ENCODE measurements around the gene ARSB. TPM values are rescaled to one million over a fixed set of nuclear protein-coding genes. Genes with fewer than 3 reads are reported as not detected.

ARSB gene
- total and polyA plus RNA-seq, 9 of the 15 experiments (the other 6 are each of a cell fraction or from before 2014, with no cell fraction given), result 0.52 to 4.6 (median 2.4) TPM

GRCh38 chr5:78819707-78820106, 165.4 kb downstream of the ARSB start:
- no peak overlapping the region for H2AFZ ChIP-seq (ENCODE audit: low read depth, low read length)
- ChIA-PET CTCF (ENCODE audit: low intra/inter-chr PET ratio) (no interaction called here), POLR2A (no interaction called here)
- no peak overlapping the region for H3K4me3 ChIP-seq
- no peak overlapping the region for H3K4me2 ChIP-seq (ENCODE audit: insufficient read depth, low read length)
- no peak overlapping the region for H3K27ac ChIP-seq (ENCODE audit: extremely low read depth, low read depth, low read length)
- intact Hi-C loops (cut with micrococcal nuclease) (no loop called here), in situ Hi-C loops (cut with MboI) (no loop called here)
- H3K79me2 ChIP-seq (ENCODE audit: control insufficient read depth, insufficient read depth, low read length), result no peaks in the 10 kb centered on the region
- no TSS peak for BruUV-seq (replicated peaks)
- WGBS (ENCODE audit: insufficient coverage, low coverage, missing lambda C conversion rate), result 8% methylated on average over 1 of the region's 1 CpG
- no peak overlapping the region for H3K9ac ChIP-seq (ENCODE audit: insufficient read depth in 1 of 2, low read depth in 2 of 2, low read length in 2 of 2)
- H4K20me1 ChIP-seq (replicated peaks; ENCODE audit: control insufficient read depth, insufficient read depth, low read length), result no peaks in the 10 kb centered on the region
- FAIRE-seq (no peak), DNase-seq (ENCODE audit: extremely low read depth in 1 of 4, low spot score in 3 of 4) (no peak), ATAC-seq (no peak)
- TF ChIP-seq HIVEP1 (CRISPR knock-in tag; IDR thresholded peaks at IDR 0.05), result no peak
- no peak for TF ChIP-seq SRSF1 (IDR thresholded peaks at IDR 0.05; ENCODE audit: low read depth, low read length)
- TF ChIP-seq MAX (CRISPR knock-in tag; IDR thresholded peaks at IDR 0.05), result no peak
- TF ChIP-seq PURB (CRISPR knock-in tag; IDR thresholded peaks at IDR 0.05; ENCODE audit: low read depth), result no peak
- TF ChIP-seq KDM2B (CRISPR knock-in tag; IDR thresholded peaks at IDR 0.05), result no peak
- no peak for TF ChIP-seq HMGN3 (IDR thresholded peaks at IDR 0.05; ENCODE audit: borderline replicate concordance, extremely low read depth, insufficient read length, low read depth, low read length)
- no peak for TF ChIP-seq BRD4 (IDR thresholded peaks at IDR 0.05)
- no peak for TF ChIP-seq ZNF212 (CRISPR knock-in tag; IDR thresholded peaks at IDR 0.05)
- TF ChIP-seq KAT2B (IDR thresholded peaks at IDR 0.05; ENCODE audit: low read depth, low read length), result no peak
- TF ChIP-seq ZFP1 (CRISPR knock-in tag; IDR thresholded peaks at IDR 0.05), result no peak
- TF ChIP-seq ZC3H8 (IDR thresholded peaks at IDR 0.05), result no peak
- H3K9me3 ChIP-seq (replicated peaks; ENCODE audit: control insufficient read depth, insufficient read depth, low read depth, low read length), result no peaks in the 10 kb centered on the region
- H3K36me3 ChIP-seq (ENCODE audit: control insufficient read depth, insufficient read depth, low read length), result no peaks in the 10 kb centered on the region
- no peaks in the 10 kb centered on the region for H3K4me1 ChIP-seq (replicated peaks in 1 of 2; ENCODE audit: control insufficient read depth in 2 of 2, insufficient read depth in 2 of 2, low read length in 2 of 2)
- no peaks in the 10 kb centered on the region for H3K9me1 ChIP-seq (ENCODE audit: control insufficient read depth, insufficient read depth, low read length)
- H3K27me3 ChIP-seq (ENCODE audit: control insufficient read depth in 2 of 2, insufficient read depth in 2 of 2, low read length in 2 of 2), result no peaks in the 10 kb centered on the region

Data from K562 (cell line).